Neural cell (in vitro differentiated cells): ENCODE data around the gene GAGE12J. TPM values are rescaled to one million over a fixed set of nuclear protein-coding genes. Genes with fewer than 3 reads are reported as not detected.
"Not testable (repeated sequence)": the region's sequence is repeated elsewhere in the genome, so short reads cannot be mapped to it uniquely, and the experiment has no call there.

ENCODE experiments used
- H2AFZ ChIP-seq: fragments of 200-600, 300-800 bp; sonication (generic), shearing (Covaris generic); 2 replicates; pipeline ENCODE4 v1.6.0; 2014; ENCODE audit warnings: low read depth, mild to moderate bottlenecking, antibody characterized with exemption, low read length, moderate library complexity
- H3F3A ChIP-seq: fragments of 200-600 bp; shearing (Covaris generic); 2 replicates; pipeline ENCODE4 v1.6.1; 2016; ENCODE audit warnings: mild to moderate bottlenecking, moderate library complexity, mixed read lengths, antibody characterized with exemption, low read length; ENCODE audit not compliant: insufficient read depth, poor library complexity, severe bottlenecking
- H3K27ac ChIP-seq: fragments of 200-600, 300-800 bp; sonication (generic), shearing (Covaris generic); 2 replicates; pipeline ENCODE4 v1.5.1; 2014; ENCODE audit warnings: mild to moderate bottlenecking, low read length, moderate library complexity
- H3K27me3 ChIP-seq: fragments of 300-800, 200-600 bp; sonication (generic), shearing (Covaris generic); 2 replicates; pipeline ENCODE4 v1.6.0; 2014; ENCODE audit warnings: mild to moderate bottlenecking, low read depth, low read length, moderate library complexity; ENCODE audit not compliant: insufficient read depth
- H3K36me3 ChIP-seq: fragments of 300-800, 200-600 bp; sonication (generic), shearing (Covaris generic); 2 replicates; pipeline ENCODE4 v1.5.1; 2014; ENCODE audit warnings: mild to moderate bottlenecking, antibody characterized with exemption, low read length, moderate library complexity; ENCODE audit not compliant: insufficient read depth
- H3K4me2 ChIP-seq: fragments of 300-800, 200-600 bp; sonication (generic), shearing (Covaris generic); 2 replicates; pipeline ENCODE4 v1.6.0; 2014; ENCODE audit warnings: mild to moderate bottlenecking, low read length
- H3K4me3 ChIP-seq: fragments of 300-800, 200-600 bp; sonication (generic), shearing (Covaris generic); 2 replicates; pipeline ENCODE4 v1.5.1; 2014; ENCODE audit warnings: mild to moderate bottlenecking, low read length, moderate library complexity
- H3K79me2 ChIP-seq: fragments of 200-600 bp; shearing (Covaris generic); replicated peaks from 2 replicates; pipeline ENCODE4 v1.6.0; 2014; ENCODE audit warnings: mild to moderate bottlenecking, low read length, moderate library complexity; ENCODE audit not compliant: insufficient read depth
- H3K9ac ChIP-seq: fragments of 300-800, 200-600 bp; sonication (generic), shearing (Covaris generic); 2 replicates; pipeline ENCODE4 v1.6.1; 2016; ENCODE audit warnings: mild to moderate bottlenecking, low read length, mixed read lengths
- H3K9me2 ChIP-seq: fragments of 200-600 bp; shearing (Covaris generic); 2 replicates; pipeline ENCODE4 v1.6.1; 2016; ENCODE audit warnings: mild to moderate bottlenecking, low read length, mixed read lengths; ENCODE audit not compliant: insufficient read depth
- H3K9me3 ChIP-seq: fragments of 200-600, 300-800 bp; sonication (generic), shearing (Covaris generic); 2 replicates; pipeline ENCODE4 v1.6.1; 2016; ENCODE audit warnings: mild to moderate bottlenecking, mixed run types, low read length, moderate library complexity, mixed read lengths
- H4K20me1 ChIP-seq: fragments of 200-600 bp; shearing (Covaris generic); 2 replicates; pipeline ENCODE4 v1.6.1; 2016; ENCODE audit warnings: mild to moderate bottlenecking, mixed run types; ENCODE audit not compliant: insufficient read depth
- CTCF ChIP-seq: fragments of 450-650 bp; IDR thresholded peaks from 2 replicates; pipeline ENCODE4 v1.5.1; 2014; ENCODE audit warnings: antibody characterized with exemption, mild to moderate bottlenecking, moderate library complexity; ENCODE audit not compliant: poor library complexity, severe bottlenecking
- EP300 ChIP-seq: fragments of 450-650 bp; conservative IDR thresholded peaks from 2 replicates; pipeline ENCODE4 v1.6.1; 2014; ENCODE audit warnings: antibody characterized with exemption, mild to moderate bottlenecking, moderate library complexity; ENCODE audit not compliant: poor library complexity, severe bottlenecking
- EZH2 ChIP-seq: fragments of 200-600, 300-800 bp; shearing (Covaris generic), sonication (generic); IDR thresholded peaks from 2 replicates; pipeline ENCODE4 v1.6.1; 2014; ENCODE audit warnings: antibody characterized with exemption, low read length, borderline replicate concordance, mild to moderate bottlenecking; ENCODE audit not compliant: insufficient read depth, poor library complexity, severe bottlenecking
- MXI1 ChIP-seq: fragments of 450-650 bp; conservative IDR thresholded peaks from 2 replicates; pipeline ENCODE4 v1.6.1; 2014; ENCODE audit warnings: antibody characterized with exemption, mild to moderate bottlenecking; ENCODE audit not compliant: poor library complexity, severe bottlenecking
- POLR2AphosphoS5 ChIP-seq: IDR thresholded peaks from 2 replicates; pipeline ENCODE4 v1.6.1; 2012
- RAD21 ChIP-seq: fragments of 450-650 bp; conservative IDR thresholded peaks from 2 replicates; pipeline ENCODE4 v1.6.1; 2014; ENCODE audit warnings: antibody characterized with exemption, mild to moderate bottlenecking, moderate library complexity
- REST ChIP-seq: IDR thresholded peaks from 2 replicates; pipeline ENCODE4 v1.6.1; 2012; ENCODE audit warnings: borderline replicate concordance
- SMC3 ChIP-seq: fragments of 450-650 bp; conservative IDR thresholded peaks from 2 replicates; pipeline ENCODE4 v1.6.1; 2014; ENCODE audit warnings: antibody characterized with exemption, mild to moderate bottlenecking, moderate library complexity; ENCODE audit not compliant: poor library complexity
- TAF1 ChIP-seq: IDR thresholded peaks from 2 replicates; pipeline ENCODE4 v1.6.1; 2012; ENCODE audit warnings: low read depth
- polyA plus RNA-seq: library from polyadenylated mRNA; depleted of rRNA; stranded (reverse); fragments of >200 nt; gene quantifications from 2 replicates; pipeline ENCODE4 v1.2.3, GENCODE V29; 2014

GAGE12J gene
- polyA plus RNA-seq, 1 donor from 2014 or later = not detected

DNA sequence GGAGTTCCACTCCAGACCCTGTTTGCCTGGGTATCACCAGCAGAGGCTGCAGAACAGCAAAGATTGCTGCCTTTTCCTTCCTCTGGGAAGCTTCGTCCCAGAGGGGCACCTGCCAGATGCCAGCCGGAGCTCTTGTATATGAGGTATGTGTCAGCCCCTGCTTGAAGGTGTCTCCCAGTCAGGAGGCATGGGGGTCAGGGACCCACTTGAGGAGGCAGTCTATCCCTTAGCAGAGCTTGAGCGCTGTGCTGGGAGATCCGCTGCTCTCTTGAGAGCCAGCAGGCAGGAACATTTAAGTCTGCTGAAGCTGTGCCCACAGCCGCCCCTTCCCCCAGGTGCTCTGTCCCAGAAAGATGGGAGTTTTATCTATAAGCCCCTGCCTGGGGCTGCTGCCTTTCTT lies 22.5 kb upstream of the GAGE12J start:
- not testable (repeated sequence) for H3K79me2 ChIP-seq, H3K27ac ChIP-seq, H3F3A ChIP-seq, H3K4me3 ChIP-seq, H4K20me1 ChIP-seq, H2AFZ ChIP-seq, H3K27me3 ChIP-seq, H3K9me3 ChIP-seq, H3K4me2 ChIP-seq, H3K36me3 ChIP-seq, H3K9me2 ChIP-seq, H3K9ac ChIP-seq

GRCh38 chrX:49300703-49301102 lies 21.1 kb upstream of the GAGE12J start:
- no peaks in the 10 kb centered on the region for H4K20me1 ChIP-seq
- no peaks in the 10 kb centered on the region for H3K36me3 ChIP-seq
- H3K9me2 ChIP-seq = no peaks in the 10 kb centered on the region
- TF ChIP-seq EP300 (no peak), EZH2 (no peak), TAF1 (no peak), POLR2AphosphoS5 (no peak), CTCF (no peak), MXI1 (no peak), SMC3 (no peak), RAD21 (no peak), REST (no peak)
- no peak overlapping the region for H3K9ac ChIP-seq
- no peaks in the 10 kb centered on the region for H3K27me3 ChIP-seq
- H3K79me2 ChIP-seq = no peaks in the 10 kb centered on the region
- no peaks in the 10 kb centered on the region for H3F3A ChIP-seq
- no peak overlapping the region for H3K27ac ChIP-seq
- no peak overlapping the region for H3K4me3 ChIP-seq
- no peak overlapping the region for H2AFZ ChIP-seq
- no peak overlapping the region for H3K4me2 ChIP-seq
- no peaks in the 10 kb centered on the region for H3K9me3 ChIP-seq

- H4K20me1 ChIP-seq = no peaks in the 10 kb centered on the region
- no peaks in the 10 kb centered on the region for H3K79me2 ChIP-seq
- H3K27ac ChIP-seq = no peak within 1 kb of the TSS
- H3K9ac ChIP-seq = no peak within 1 kb of the TSS
- H3K36me3 ChIP-seq = no peaks in the 10 kb centered on the region
- H2AFZ ChIP-seq = no peak within 1 kb of the TSS
- H3K9me2 ChIP-seq = no peaks in the 10 kb centered on the region
- no peaks in the 10 kb centered on the region for H3K27me3 ChIP-seq
- no peak within 1 kb of the TSS for H3K4me3 ChIP-seq
- H3K9me3 ChIP-seq = no peaks in the 10 kb centered on the region
- TF ChIP-seq POLR2AphosphoS5 = no peak
- H3K4me2 ChIP-seq = no peak within 1 kb of the TSS
- H3F3A ChIP-seq = no peaks in the 10 kb centered on the region
Measured at GRCh38 chrX:49303346-49303745, 18.5 kb upstream of the GAGE12J start, which contains the start of gene GAGE10. Gene GAGE10 (plus strand): TSS chrX:49303646. CDS start chrX:49304860, 1,214 bp downstream.

DNA sequence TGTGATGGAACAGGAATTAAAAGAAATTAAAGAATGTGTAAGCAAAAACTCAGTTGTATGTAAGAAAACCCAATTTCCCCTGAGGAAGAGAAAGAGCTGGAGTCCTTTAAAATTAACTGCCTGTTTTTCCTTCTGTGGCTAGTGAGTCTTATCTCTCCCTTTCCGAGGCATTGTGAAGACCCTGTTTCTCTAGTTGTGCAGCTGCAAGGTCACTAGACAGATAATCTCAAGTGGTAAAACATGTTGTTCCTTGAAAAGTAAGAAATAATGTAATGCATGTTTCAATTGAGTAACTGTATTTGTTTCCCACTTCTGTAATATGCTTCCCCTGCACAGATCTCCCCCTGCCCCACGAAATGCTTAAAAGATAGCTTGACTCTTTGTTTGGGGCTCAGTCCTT lies 14.1 kb upstream of the GAGE12J start:
- H3K27me3 ChIP-seq, H3K9me3 ChIP-seq: not testable (repeated sequence)

More for the DNA sequence above, 14.1 kb upstream of the GAGE12J start:
- not testable (repeated sequence) for H3K27ac ChIP-seq, H3K4me2 ChIP-seq, H2AFZ ChIP-seq, H3K36me3 ChIP-seq, H3K9ac ChIP-seq, H4K20me1 ChIP-seq, H3K4me3 ChIP-seq, H3K79me2 ChIP-seq, H3K9me2 ChIP-seq, H3F3A ChIP-seq
